DOHH2 (cell line): ENCODE measurements around the gene KIDINS220.

ENCODE experiments used
- EZH2phosphoT487 ChIP-seq: fragments of 200-600 bp; sonication (generic); IDR thresholded peaks from 2 replicates; pipeline ENCODE4 v1.6.1; 2017; ENCODE audit warnings: borderline replicate concordance, mild to moderate bottlenecking, antibody characterized with exemption, low read length, moderate library complexity, mixed read lengths
- TF ChIP-seq, protein P1 (sequence below): fragments of 200-600 bp; sonication (generic); IDR thresholded peaks from one replicate; pipeline ENCODE4 v1.5.1; 2014; ENCODE audit warnings: antibody characterized with exemption, mild to moderate bottlenecking, low read depth, low read length; ENCODE audit not compliant: poor library complexity, severe bottlenecking

- TF ChIP-seq, protein P1, sequence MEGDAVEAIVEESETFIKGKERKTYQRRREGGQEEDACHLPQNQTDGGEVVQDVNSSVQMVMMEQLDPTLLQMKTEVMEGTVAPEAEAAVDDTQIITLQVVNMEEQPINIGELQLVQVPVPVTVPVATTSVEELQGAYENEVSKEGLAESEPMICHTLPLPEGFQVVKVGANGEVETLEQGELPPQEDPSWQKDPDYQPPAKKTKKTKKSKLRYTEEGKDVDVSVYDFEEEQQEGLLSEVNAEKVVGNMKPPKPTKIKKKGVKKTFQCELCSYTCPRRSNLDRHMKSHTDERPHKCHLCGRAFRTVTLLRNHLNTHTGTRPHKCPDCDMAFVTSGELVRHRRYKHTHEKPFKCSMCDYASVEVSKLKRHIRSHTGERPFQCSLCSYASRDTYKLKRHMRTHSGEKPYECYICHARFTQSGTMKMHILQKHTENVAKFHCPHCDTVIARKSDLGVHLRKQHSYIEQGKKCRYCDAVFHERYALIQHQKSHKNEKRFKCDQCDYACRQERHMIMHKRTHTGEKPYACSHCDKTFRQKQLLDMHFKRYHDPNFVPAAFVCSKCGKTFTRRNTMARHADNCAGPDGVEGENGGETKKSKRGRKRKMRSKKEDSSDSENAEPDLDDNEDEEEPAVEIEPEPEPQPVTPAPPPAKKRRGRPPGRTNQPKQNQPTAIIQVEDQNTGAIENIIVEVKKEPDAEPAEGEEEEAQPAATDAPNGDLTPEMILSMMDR = no peak
- no peak for TF ChIP-seq EZH2phosphoT487
These were observed 18.2 kb downstream of the KIDINS220 start for GRCh38 chr2:8819194-8819593.
